CD4-positive, alpha-beta T cell treated with Interleukin-6 for 4 hours (primary cell): ENCODE data around the gene MAB21L4.
"Not testable (repeated sequence)": the region's sequence is repeated elsewhere in the genome, so short reads cannot be mapped to it uniquely, and the experiment has no call there.

Source experiments
- DNase-seq: peaks from one replicate; pipeline ENCODE4 v3.0.0-alpha.2; 2020; ENCODE audit warnings: mixed read lengths

MAB21L4 gene

DNA sequence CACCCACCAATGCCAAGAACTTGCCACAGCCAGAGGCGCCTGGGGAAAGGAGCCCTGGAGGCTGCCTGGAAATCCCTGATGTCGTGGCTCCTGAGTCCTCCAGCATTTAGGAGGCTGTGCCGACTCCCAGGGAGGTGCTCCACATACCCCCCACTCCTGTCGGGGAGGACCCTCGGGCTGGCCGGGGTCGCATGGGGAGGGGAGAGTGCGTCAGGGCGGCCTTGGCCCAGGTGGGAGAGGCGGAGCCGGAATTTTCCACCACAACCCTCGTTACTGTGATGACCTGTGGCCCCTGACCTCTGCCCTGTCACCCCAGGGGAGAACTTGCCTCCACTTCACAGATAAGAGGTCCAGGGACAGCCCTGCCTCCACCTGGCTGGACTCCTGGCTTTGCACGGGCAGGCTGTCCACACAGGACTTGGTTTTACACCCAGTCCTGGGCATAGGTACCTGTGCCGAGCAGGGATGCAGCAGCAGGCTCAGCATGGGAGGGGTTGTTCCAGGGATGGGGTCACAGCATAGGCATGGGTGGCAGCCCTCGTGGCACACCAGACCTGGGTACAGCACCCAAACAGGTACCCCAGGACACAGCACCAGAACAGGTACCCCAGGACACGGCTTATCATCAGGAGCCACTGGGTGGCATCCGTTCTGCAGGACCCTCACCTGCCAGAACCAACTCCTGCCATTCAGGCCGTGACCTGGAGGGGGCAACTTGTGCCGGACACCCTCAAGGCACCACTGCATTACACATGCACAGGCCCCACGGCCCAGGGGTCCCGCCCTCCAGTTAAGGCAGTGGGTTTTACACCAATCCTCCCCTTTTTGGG, 39.6 kb downstream of the MAB21L4 start:
- no peak for DNase-seq

DNA sequence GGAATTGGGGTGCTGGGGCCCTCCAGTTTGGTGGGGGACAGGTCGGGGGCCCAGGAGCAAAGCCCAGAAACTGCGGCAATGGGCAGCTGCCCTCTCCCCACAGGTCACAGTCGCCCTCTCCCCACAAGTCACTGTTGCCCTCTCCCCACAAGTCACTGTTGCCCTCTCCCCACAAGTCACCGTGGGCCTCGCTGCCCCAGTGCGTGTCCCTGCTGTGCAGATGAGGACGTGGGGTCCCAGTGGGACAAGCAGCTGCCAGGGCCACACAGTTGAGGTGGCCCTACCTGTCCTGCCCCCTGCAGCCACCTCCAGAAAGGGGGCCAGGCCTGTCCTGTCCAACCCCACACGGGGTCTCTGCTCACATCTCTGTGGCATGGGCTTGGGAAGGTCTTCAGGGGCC, 40.3 kb downstream of the MAB21L4 start:
- DNase-seq, result no peak

- DNase-seq, result no peak
Observed at GRCh38 chr2:240852671-240853314, 43.2 kb downstream of the MAB21L4 start.

- peak; percentile 86 for DNase-seq
Observed at GRCh38 chr2:240851078-240851991, 44.6 kb downstream of the MAB21L4 start.

DNA sequence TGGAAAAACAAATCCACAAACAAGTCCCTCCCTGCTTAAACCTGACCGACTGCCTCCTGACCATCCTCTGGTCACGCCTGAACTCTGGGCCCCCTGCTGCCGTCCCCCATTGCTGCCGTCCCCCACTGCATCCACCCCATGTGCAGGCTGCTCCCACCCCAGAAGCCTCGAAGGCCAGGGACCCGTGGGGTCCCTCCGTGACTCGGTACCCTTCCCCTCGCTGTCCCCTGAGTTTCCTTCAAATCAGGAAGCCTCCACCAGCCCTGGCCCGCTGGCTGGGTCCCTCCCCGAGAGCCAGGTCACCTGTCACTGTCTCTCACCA, 45.2 kb downstream of the MAB21L4 start:
- no peak for DNase-seq

DNA sequence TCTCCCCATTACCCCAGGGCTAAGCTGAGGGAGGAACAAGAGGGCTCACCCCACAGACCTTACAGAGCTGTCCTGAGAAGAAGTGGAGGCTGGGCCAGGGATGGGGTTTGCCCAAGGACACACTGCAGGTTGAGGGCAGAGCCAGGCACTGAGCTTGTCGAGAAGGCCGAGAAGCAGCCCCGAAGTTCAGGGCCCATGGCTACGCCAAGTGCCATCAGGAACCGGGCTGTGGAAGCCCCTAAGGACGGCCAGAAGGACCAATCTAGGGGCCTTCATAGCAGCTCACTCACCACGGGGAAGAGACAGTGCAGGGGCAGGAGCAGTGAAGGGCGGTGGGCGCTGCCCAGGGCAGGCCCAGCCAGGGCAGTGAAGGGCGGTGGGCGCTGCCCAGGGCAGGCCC, 45.9 kb downstream of the MAB21L4 start:
- no peak for DNase-seq

DNA sequence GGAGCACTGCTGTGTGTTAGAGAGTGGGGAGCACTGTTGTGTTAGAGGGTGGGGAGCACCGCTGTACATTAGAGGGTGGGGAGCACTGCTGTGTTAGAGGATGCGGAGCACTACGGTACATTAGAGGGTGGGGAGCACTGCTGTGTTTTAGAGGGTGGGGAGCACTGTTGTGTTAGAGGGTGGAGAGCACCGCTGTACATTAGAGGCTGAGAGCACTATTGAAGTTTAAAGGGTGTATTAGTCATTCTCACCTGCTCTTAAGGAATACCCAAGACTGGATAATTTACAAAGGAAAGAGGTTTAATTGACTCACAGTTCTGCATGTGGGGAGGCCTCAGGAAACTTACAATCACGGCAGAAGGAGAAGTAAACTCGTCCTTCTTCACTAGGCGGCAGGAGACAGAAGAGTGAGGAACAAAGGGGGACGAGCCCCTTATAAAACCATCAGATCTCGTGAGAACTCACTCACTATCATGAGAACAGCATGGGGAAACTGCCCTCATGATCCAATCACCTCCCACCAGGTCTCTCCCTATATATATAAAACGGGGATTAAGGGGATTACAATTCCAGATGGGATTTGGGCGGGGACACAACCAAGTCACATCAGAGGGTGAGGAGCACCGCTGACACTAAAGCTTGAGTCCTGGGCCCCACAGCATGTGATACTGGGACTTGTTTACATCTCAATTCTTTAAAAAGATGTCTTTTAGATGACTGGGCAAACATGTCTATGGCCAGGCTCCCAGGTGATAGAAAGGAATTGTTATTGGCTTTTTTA, 46.9 kb downstream of the MAB21L4 start:
- no peak for DNase-seq

- DNase-seq, result no peak
Observed at GRCh38 chr2:240847817-240848216, 48.1 kb downstream of the MAB21L4 start.

- no peak for DNase-seq
Observed at GRCh38 chr2:240846873-240847595, 48.9 kb downstream of the MAB21L4 start.

DNA sequence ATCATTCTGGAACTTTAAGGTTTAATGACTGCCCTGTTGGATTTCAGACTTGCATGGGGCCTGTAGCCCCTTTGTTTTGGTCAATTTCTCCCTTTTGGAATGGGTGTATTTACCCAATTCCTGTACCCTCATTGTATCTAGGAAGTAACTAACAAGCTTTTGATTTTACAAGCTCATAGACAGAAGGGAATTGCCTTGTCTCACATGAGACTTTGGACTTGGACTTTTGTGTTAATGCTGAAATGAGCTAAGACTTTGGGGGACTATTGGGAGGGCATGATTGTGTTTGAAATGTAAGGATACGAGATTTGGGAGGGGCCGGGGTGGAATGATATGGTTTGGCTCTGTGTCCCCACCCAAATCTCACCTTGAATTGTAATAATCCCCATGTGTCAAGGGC, 49.6 kb downstream of the MAB21L4 start:
- DNase-seq, result not testable (repeated sequence)

- DNase-seq, result peak; percentile 28
Observed at GRCh38 chr2:240840435-240841060, 55.4 kb downstream of the MAB21L4 start.

- no peak for DNase-seq
Observed at GRCh38 chr2:240839152-240840143, 56.5 kb downstream of the MAB21L4 start.

DNA sequence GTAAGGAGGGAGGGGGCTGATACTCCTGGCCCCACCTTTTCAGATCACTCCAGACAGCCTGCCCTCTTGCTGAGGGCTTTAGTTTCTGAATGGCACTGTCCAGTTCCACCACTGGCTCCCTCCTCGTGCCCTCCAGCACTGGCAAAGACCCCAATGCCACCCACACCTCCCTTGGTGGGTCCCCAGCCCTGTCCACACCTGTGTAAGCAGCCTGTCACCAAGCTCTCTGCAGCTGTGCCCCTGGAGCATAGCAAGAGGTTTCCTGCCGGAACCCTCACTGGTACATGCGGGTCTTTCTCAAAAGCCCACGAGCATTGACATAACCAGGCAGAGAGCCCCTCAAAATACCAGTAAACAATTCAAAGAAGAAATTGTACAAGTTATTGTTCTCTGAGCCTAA, 58.3 kb downstream of the MAB21L4 start:
- no peak for DNase-seq

DNA sequence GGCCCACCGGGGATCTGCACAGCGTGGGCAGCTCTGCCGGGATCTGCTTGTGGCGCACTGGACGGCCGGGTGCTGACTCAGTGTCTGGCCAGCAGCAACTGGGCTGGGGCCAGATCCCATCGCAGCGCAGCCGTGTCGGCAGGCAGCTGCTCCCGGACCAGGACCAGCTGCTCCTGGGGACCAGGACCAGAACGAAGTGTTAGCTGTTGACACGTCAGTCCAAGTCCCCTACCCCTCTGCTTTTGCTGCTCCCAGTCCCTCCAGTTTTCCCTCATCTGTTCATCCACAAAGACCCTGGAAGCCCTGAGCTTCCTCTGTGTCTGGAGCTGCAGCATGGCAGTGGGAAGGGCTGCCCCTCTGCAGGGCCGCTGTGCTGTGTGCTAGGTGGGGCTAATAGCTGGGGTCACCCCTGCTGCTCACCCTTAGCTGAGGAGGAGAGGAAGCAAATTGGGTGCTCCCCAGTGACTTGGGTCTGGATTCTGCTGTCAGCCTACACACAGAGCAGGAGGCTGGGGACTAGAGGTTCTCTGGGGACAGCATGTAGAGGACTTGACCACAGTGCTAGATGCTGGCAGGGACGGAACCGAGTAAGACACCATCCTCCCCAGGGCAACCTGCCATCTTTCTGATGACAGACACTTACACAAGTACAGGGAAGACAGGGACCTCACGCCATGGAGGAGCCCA, 59.0 kb downstream of the MAB21L4 start:
- no peak for DNase-seq
